ENCODE data around the gene LTBP1.

Gene LTBP1

GRCh38 chr2:33077311-33077710 is 130.6 kb downstream of the LTBP1 start:
- no peak overlapping the region for H3K9ac ChIP-seq (ENCODE audit: low read depth, low read length)
- H3K4me3 ChIP-seq (ENCODE audit: low read depth, low read length): no peak overlapping the region
- H3K36me3 ChIP-seq (ENCODE audit: control insufficient read depth, insufficient read depth, low read length): no peaks in the 10 kb centered on the region
- H3K27me3 ChIP-seq (ENCODE audit: control insufficient read depth, insufficient read depth, low read length): no peaks in the 10 kb centered on the region
- no peak overlapping the region for H3K27ac ChIP-seq (ENCODE audit: low read depth, low read length)
- H3K9me3 ChIP-seq (ENCODE audit: control insufficient read depth, insufficient read depth, low read length): no peaks in the 10 kb centered on the region
- no peaks in the 10 kb centered on the region for H3K4me1 ChIP-seq (ENCODE audit: control insufficient read depth, insufficient read depth, low read length)

- Histone ChIP-seq H3K9ac (ENCODE audit: low read depth, low read length) (no peak overlapping the region), H3K27me3 (ENCODE audit: control insufficient read depth, insufficient read depth, low read length) (peaks cover 3% of the 10 kb centered on the region), H3K27ac (ENCODE audit: low read depth, low read length) (no peak overlapping the region), H3K4me1 (ENCODE audit: control insufficient read depth, insufficient read depth, low read length) (no peaks in the 10 kb centered on the region), H3K9me3 (ENCODE audit: control insufficient read depth, insufficient read depth, low read length) (no peaks in the 10 kb centered on the region), H3K4me3 (ENCODE audit: low read depth, low read length) (no peak overlapping the region), H3K36me3 (ENCODE audit: control insufficient read depth, insufficient read depth, low read length) (no peaks in the 10 kb centered on the region)
These were observed 131.1 kb downstream of the LTBP1 start for GRCh38 chr2:33077844-33078243.

- Histone ChIP-seq H3K27me3 (ENCODE audit: control insufficient read depth, insufficient read depth, low read length) (peaks cover 24% of the 10 kb centered on the region), H3K27ac (ENCODE audit: low read depth, low read length) (no peak overlapping the region), H3K36me3 (ENCODE audit: control insufficient read depth, insufficient read depth, low read length) (no peaks in the 10 kb centered on the region), H3K4me1 (ENCODE audit: control insufficient read depth, insufficient read depth, low read length) (peaks cover 7% of the 10 kb centered on the region), H3K4me3 (ENCODE audit: low read depth, low read length) (no peak overlapping the region), H3K9ac (ENCODE audit: low read depth, low read length) (no peak overlapping the region), H3K9me3 (ENCODE audit: control insufficient read depth, insufficient read depth, low read length) (no peaks in the 10 kb centered on the region)
These were observed 134.9 kb downstream of the LTBP1 start for GRCh38 chr2:33081691-33082090.

GRCh38 chr2:33083699-33084387 is 137.1 kb downstream of the LTBP1 start:
- no peaks in the 10 kb centered on the region for H3K9me3 ChIP-seq (ENCODE audit: control insufficient read depth, insufficient read depth, low read length)
- peaks cover 24% of the 10 kb centered on the region for H3K27me3 ChIP-seq (ENCODE audit: control insufficient read depth, insufficient read depth, low read length)
- H3K9ac ChIP-seq (ENCODE audit: low read depth, low read length): no peak overlapping the region
- H3K27ac ChIP-seq (ENCODE audit: low read depth, low read length): no peak overlapping the region
- no peak overlapping the region for H3K4me3 ChIP-seq (ENCODE audit: low read depth, low read length)
- no peaks in the 10 kb centered on the region for H3K36me3 ChIP-seq (ENCODE audit: control insufficient read depth, insufficient read depth, low read length)
- peaks cover 7% of the 10 kb centered on the region for H3K4me1 ChIP-seq (ENCODE audit: control insufficient read depth, insufficient read depth, low read length)

GRCh38 chr2:33084433-33084832 is 137.7 kb downstream of the LTBP1 start:
- peaks cover 24% of the 10 kb centered on the region for H3K27me3 ChIP-seq (ENCODE audit: control insufficient read depth, insufficient read depth, low read length)
- H3K9ac ChIP-seq (ENCODE audit: low read depth, low read length): no peak overlapping the region
- H3K4me1 ChIP-seq (ENCODE audit: control insufficient read depth, insufficient read depth, low read length): peaks cover 7% of the 10 kb centered on the region
- H3K36me3 ChIP-seq (ENCODE audit: control insufficient read depth, insufficient read depth, low read length): no peaks in the 10 kb centered on the region
- no peak overlapping the region for H3K27ac ChIP-seq (ENCODE audit: low read depth, low read length)
- no peak overlapping the region for H3K4me3 ChIP-seq (ENCODE audit: low read depth, low read length)
- H3K9me3 ChIP-seq (ENCODE audit: control insufficient read depth, insufficient read depth, low read length): no peaks in the 10 kb centered on the region

- Histone ChIP-seq H3K4me1 (ENCODE audit: control insufficient read depth, insufficient read depth, low read length) (peaks cover 7% of the 10 kb centered on the region), H3K9ac (ENCODE audit: low read depth, low read length) (no peak overlapping the region), H3K27ac (ENCODE audit: low read depth, low read length) (no peak overlapping the region), H3K36me3 (ENCODE audit: control insufficient read depth, insufficient read depth, low read length) (no peaks in the 10 kb centered on the region), H3K4me3 (ENCODE audit: low read depth, low read length) (no peak overlapping the region), H3K27me3 (ENCODE audit: control insufficient read depth, insufficient read depth, low read length) (peaks cover 24% of the 10 kb centered on the region), H3K9me3 (ENCODE audit: control insufficient read depth, insufficient read depth, low read length) (no peaks in the 10 kb centered on the region)
These were observed 138.9 kb downstream of the LTBP1 start for GRCh38 chr2:33085646-33086045.

GRCh38 chr2:33086400-33087015 is 139.8 kb downstream of the LTBP1 start:
- peaks cover 7% of the 10 kb centered on the region for H3K4me1 ChIP-seq (ENCODE audit: control insufficient read depth, insufficient read depth, low read length)
- peaks cover 24% of the 10 kb centered on the region for H3K27me3 ChIP-seq (ENCODE audit: control insufficient read depth, insufficient read depth, low read length)
- H3K36me3 ChIP-seq (ENCODE audit: control insufficient read depth, insufficient read depth, low read length): no peaks in the 10 kb centered on the region
- H3K4me3 ChIP-seq (ENCODE audit: low read depth, low read length): no peak overlapping the region
- no peaks in the 10 kb centered on the region for H3K9me3 ChIP-seq (ENCODE audit: control insufficient read depth, insufficient read depth, low read length)
- no peak overlapping the region for H3K9ac ChIP-seq (ENCODE audit: low read depth, low read length)
- no peak overlapping the region for H3K27ac ChIP-seq (ENCODE audit: low read depth, low read length)

- H3K9ac ChIP-seq (ENCODE audit: low read depth, low read length): no peak overlapping the region
- H3K27ac ChIP-seq (ENCODE audit: low read depth, low read length): no peak overlapping the region
- H3K4me1 ChIP-seq (ENCODE audit: control insufficient read depth, insufficient read depth, low read length): no peaks in the 10 kb centered on the region
- no peak overlapping the region for H3K4me3 ChIP-seq (ENCODE audit: low read depth, low read length)
- no peaks in the 10 kb centered on the region for H3K9me3 ChIP-seq (ENCODE audit: control insufficient read depth, insufficient read depth, low read length)
- H3K36me3 ChIP-seq (ENCODE audit: control insufficient read depth, insufficient read depth, low read length): no peaks in the 10 kb centered on the region
- no peaks in the 10 kb centered on the region for H3K27me3 ChIP-seq (ENCODE audit: control insufficient read depth, insufficient read depth, low read length)
These were observed 143.9 kb downstream of the LTBP1 start for GRCh38 chr2:33090553-33091134.

- Histone ChIP-seq H3K27me3 (ENCODE audit: control insufficient read depth, insufficient read depth, low read length) (no peaks in the 10 kb centered on the region), H3K36me3 (ENCODE audit: control insufficient read depth, insufficient read depth, low read length) (no peaks in the 10 kb centered on the region), H3K9me3 (ENCODE audit: control insufficient read depth, insufficient read depth, low read length) (no peaks in the 10 kb centered on the region), H3K4me3 (ENCODE audit: low read depth, low read length) (no peak overlapping the region), H3K4me1 (ENCODE audit: control insufficient read depth, insufficient read depth, low read length) (no peaks in the 10 kb centered on the region), H3K9ac (ENCODE audit: low read depth, low read length) (no peak overlapping the region), H3K27ac (ENCODE audit: low read depth, low read length) (no peak overlapping the region)
These were observed 144.9 kb downstream of the LTBP1 start for GRCh38 chr2:33091541-33092123.

- H3K9me3 ChIP-seq (ENCODE audit: control insufficient read depth, insufficient read depth, low read length): no peaks in the 10 kb centered on the region
- H3K4me1 ChIP-seq (ENCODE audit: control insufficient read depth, insufficient read depth, low read length): no peaks in the 10 kb centered on the region
- no peaks in the 10 kb centered on the region for H3K36me3 ChIP-seq (ENCODE audit: control insufficient read depth, insufficient read depth, low read length)
- no peak overlapping the region for H3K27ac ChIP-seq (ENCODE audit: low read depth, low read length)
- H3K9ac ChIP-seq (ENCODE audit: low read depth, low read length): no peak overlapping the region
- H3K27me3 ChIP-seq (ENCODE audit: control insufficient read depth, insufficient read depth, low read length): no peaks in the 10 kb centered on the region
- H3K4me3 ChIP-seq (ENCODE audit: low read depth, low read length): no peak overlapping the region
These were observed 146.7 kb downstream of the LTBP1 start for GRCh38 chr2:33093283-33093993.

Measured in HUES48 (cell line).